WTC11 (cell line): ENCODE measurements around the gene SCAF4. TPM values are rescaled to one million over a fixed set of nuclear protein-coding genes. Genes with fewer than 3 reads are reported as not detected.

Source experiments
- ATAC-seq: fragments of 200-7000 bp; cut with Tn5 transposase; 2 replicates; pipeline ENCODE4 v1.10.0; 2021; ENCODE audit warnings: mild to moderate bottlenecking, moderate library complexity
- CTCF ChIA-PET: fragments of 300-600 bp; sonication (Branson Sonifier 250); formaldehyde crosslinking; loops from one replicate; lab custom pipeline; 2021; ENCODE audit warnings: antibody characterized with exemption; lab: Charles Lee
- POLR2A ChIA-PET: fragments of 350-600 bp; sonication (Branson Sonifier 250); formaldehyde crosslinking; loops from one replicate; lab custom pipeline; 2021; ENCODE audit warnings: antibody characterized with exemption; lab: Charles Lee
- DNase-seq: peaks from one replicate; pipeline ENCODE4 v3.0.0; 2021; ENCODE audit warnings: low spot score
- H3K27ac Mint-ChIP-seq: 2 replicates; pipeline ENCODE4 v1.8.0; 2021; ENCODE audit warnings: mixed read lengths
- H3K27me3 Mint-ChIP-seq: 2 replicates; pipeline ENCODE4 v1.8.0; 2021; ENCODE audit warnings: low read depth, mild to moderate bottlenecking, moderate library complexity, mixed read lengths
- H3K36me3 Mint-ChIP-seq: 2 replicates; pipeline ENCODE4 v1.8.0; 2021; ENCODE audit warnings: mixed read lengths
- H3K4me1 Mint-ChIP-seq: 2 replicates; pipeline ENCODE4 v1.8.0; 2022; ENCODE audit warnings: mixed read lengths
- H3K4me3 Mint-ChIP-seq: 2 replicates; pipeline ENCODE4 v1.8.0; 2021; ENCODE audit warnings: mild to moderate bottlenecking, moderate library complexity, mixed read lengths
- H3K9me3 Mint-ChIP-seq: 2 replicates; pipeline ENCODE4 v1.8.0; 2021; ENCODE audit warnings: mixed read lengths
- ARID4B ChIP-seq: sonication (generic); formaldehyde crosslinking; IDR thresholded peaks from 2 replicates; pipeline ENCODE4 v1.8.0; 2023; ENCODE audit warnings: missing genetic modification reagents, mild to moderate bottlenecking, borderline replicate concordance
- ATF1 ChIP-seq: sonication (generic); formaldehyde crosslinking; IDR thresholded peaks from 2 replicates; pipeline ENCODE4 v1.8.1; 2023; ENCODE audit warnings: mild to moderate bottlenecking, moderate library complexity, missing genetic modification reagents
- CBFB ChIP-seq: sonication (generic); formaldehyde crosslinking; IDR thresholded peaks from 2 replicates; pipeline ENCODE4 v1.8.1; 2022; ENCODE audit warnings: mild to moderate bottlenecking, low read depth, missing genetic modification reagents
- EMX1 ChIP-seq: fragments of 250-450 bp; sonication (Bioruptor Pico); IDR thresholded peaks from 2 replicates; pipeline ENCODE4 v1.8.0; 2021; ENCODE audit warnings: mild to moderate bottlenecking
- FOXJ3 ChIP-seq: sonication (generic); formaldehyde crosslinking; IDR thresholded peaks from 2 replicates; pipeline ENCODE4 v1.9.0; 2021; ENCODE audit warnings: missing genetic modification reagents, mild to moderate bottlenecking, borderline replicate concordance
- GABPB1 ChIP-seq: sonication (generic); formaldehyde crosslinking; IDR thresholded peaks from 2 replicates; pipeline ENCODE4 v1.8.1; 2023; ENCODE audit warnings: mild to moderate bottlenecking, missing genetic modification reagents
- GTF2I ChIP-seq: fragments of 250-450 bp; sonication (Bioruptor Pico); conservative IDR thresholded peaks from 2 replicates; pipeline ENCODE4 v1.4.0; 2021; ENCODE audit warnings: mild to moderate bottlenecking
- IRF2 ChIP-seq: sonication (generic); formaldehyde crosslinking; IDR thresholded peaks from 2 replicates; pipeline ENCODE4 v1.8.0; 2022; ENCODE audit warnings: low read depth, missing genetic modification reagents, borderline replicate concordance
- JAZF1 ChIP-seq: fragments of 250-450 bp; sonication (Bioruptor Pico); IDR thresholded peaks from 2 replicates; pipeline ENCODE4 v1.9.0; 2021; ENCODE audit warnings: moderate library complexity, mild to moderate bottlenecking, inconsistent platforms
- KAT7 ChIP-seq: sonication (generic); formaldehyde crosslinking; IDR thresholded peaks from 2 replicates; pipeline ENCODE4 v1.8.1; 2023; ENCODE audit warnings: missing genetic modification reagents, mild to moderate bottlenecking, borderline replicate concordance
- MYBL2 ChIP-seq: sonication (generic); formaldehyde crosslinking; IDR thresholded peaks from 2 replicates; pipeline ENCODE4 v1.8.1; 2023; ENCODE audit warnings: mild to moderate bottlenecking, moderate library complexity, missing genetic modification reagents
- NFE2L1 ChIP-seq: sonication (generic); formaldehyde crosslinking; IDR thresholded peaks from 2 replicates; pipeline ENCODE4 v1.8.1; 2023; ENCODE audit warnings: missing genetic modification reagents
- NFYB ChIP-seq: sonication (generic); formaldehyde crosslinking; conservative IDR thresholded peaks from 2 replicates; pipeline ENCODE4 v1.8.0; 2022; ENCODE audit warnings: low read depth, missing genetic modification reagents
- NR3C1 ChIP-seq: sonication (generic); formaldehyde crosslinking; conservative IDR thresholded peaks from 2 replicates; pipeline ENCODE4 v1.8.1; 2023; ENCODE audit warnings: low read depth, mild to moderate bottlenecking, missing genetic modification reagents
- RELA ChIP-seq: sonication (generic); formaldehyde crosslinking; IDR thresholded peaks from 2 replicates; pipeline ENCODE4 v1.8.1; 2022; ENCODE audit warnings: missing genetic modification reagents, mild to moderate bottlenecking, borderline replicate concordance
- SMAD3 ChIP-seq: sonication (generic); formaldehyde crosslinking; IDR thresholded peaks from 2 replicates; pipeline ENCODE4 v1.8.0; 2022; ENCODE audit warnings: missing genetic modification reagents, mild to moderate bottlenecking, borderline replicate concordance
- ZBTB21 ChIP-seq: sonication (generic); formaldehyde crosslinking; IDR thresholded peaks from 2 replicates; pipeline ENCODE4 v1.8.1; 2023; ENCODE audit warnings: mild to moderate bottlenecking, missing genetic modification reagents, borderline replicate concordance
- ZMAT4 ChIP-seq: fragments of 250-450 bp; sonication (Bioruptor Pico); IDR thresholded peaks from 2 replicates; pipeline ENCODE4 v1.9.0; 2021; ENCODE audit warnings: mild to moderate bottlenecking
- ZNF219 ChIP-seq: sonication (generic); formaldehyde crosslinking; IDR thresholded peaks from 2 replicates; pipeline ENCODE4 v1.8.0; 2023; ENCODE audit warnings: missing genetic modification reagents, mild to moderate bottlenecking, borderline replicate concordance
- ZNF425 ChIP-seq: fragments of 250-450 bp; sonication (Bioruptor Pico); conservative IDR thresholded peaks from 2 replicates; pipeline ENCODE4 v1.9.0; 2021; ENCODE audit warnings: mild to moderate bottlenecking
- ZNF671 ChIP-seq: fragments of 250-450 bp; sonication (Bioruptor Pico); IDR thresholded peaks from 2 replicates; pipeline ENCODE4 v1.8.0; 2021; ENCODE audit warnings: mild to moderate bottlenecking
- total RNA-seq: library from RNA; stranded (reverse); gene quantifications from 3 replicates; pipeline ENCODE4 v1.2.3, GENCODE V29; 2021

Gene SCAF4
- total RNA-seq, 1 experiment from 2014 or later, result 54.0 TPM

- ChIA-PET CTCF (no interaction called here), POLR2A (no interaction called here)
- no peak for TF ChIP-seq CBFB (CRISPR knock-in tag)
- TF ChIP-seq MYBL2 (CRISPR knock-in tag), result no peak
- no peak for TF ChIP-seq EMX1 (CRISPR knock-in tag)
- TF ChIP-seq ATF1, result no peak
- no peak for TF ChIP-seq NR3C1
- no peak for TF ChIP-seq ZMAT4
- TF ChIP-seq ZNF425, result no peak
- no peak for TF ChIP-seq KAT7 (CRISPR knock-in tag)
- no peak for TF ChIP-seq ZBTB21 (CRISPR knock-in tag)
- TF ChIP-seq ZNF219 (CRISPR knock-in tag), result no peak
- no peak for TF ChIP-seq FOXJ3 (CRISPR knock-in tag)
- TF ChIP-seq RELA, result no peak
- H3K4me3 Mint-ChIP-seq, result no peak overlapping the region
- DNase-seq (no peak), ATAC-seq (no peak)
- no peaks in the 10 kb centered on the region for H3K9me3 Mint-ChIP-seq
- peaks cover 60% of the 10 kb centered on the region for H3K36me3 Mint-ChIP-seq
- H3K4me1 Mint-ChIP-seq, result no peaks in the 10 kb centered on the region
- H3K27ac Mint-ChIP-seq, result no peak overlapping the region
- H3K27me3 Mint-ChIP-seq, result no peaks in the 10 kb centered on the region
Measured at GRCh38 chr21:31683029-31683428, 48.9 kb downstream of the SCAF4 start.

- TF ChIP-seq IRF2 (CRISPR knock-in tag) (no peak), SMAD3 (CRISPR knock-in tag) (no peak), NFYB (CRISPR knock-in tag) (no peak), JAZF1 (CRISPR knock-in tag) (no peak), GABPB1 (CRISPR knock-in tag) (no peak), ARID4B (CRISPR knock-in tag) (no peak), GTF2I (CRISPR knock-in tag) (no peak), NFE2L1 (no peak), ZNF671 (CRISPR knock-in tag) (no peak)
- CTCF ChIA-PET, result no interaction called here
- H3K4me1 Mint-ChIP-seq, result no peaks in the 10 kb centered on the region
- POLR2A ChIA-PET, result no interaction called here
- no peak overlapping the region for H3K4me3 Mint-ChIP-seq
- H3K27me3 Mint-ChIP-seq, result no peaks in the 10 kb centered on the region
- H3K9me3 Mint-ChIP-seq, result no peaks in the 10 kb centered on the region
- peaks cover 58% of the 10 kb centered on the region for H3K36me3 Mint-ChIP-seq
- ATAC-seq (no peak), DNase-seq (no peak)
- H3K27ac Mint-ChIP-seq, result no peak overlapping the region
Measured at GRCh38 chr21:31682620-31683019, 49.3 kb downstream of the SCAF4 start.
